ENCODE data around the gene CASP5.
"Not testable (repeated sequence)": the region's sequence is repeated elsewhere in the genome, so short reads cannot be mapped to it uniquely, and the experiment has no call there.

CASP5 gene

GRCh38 chr11:105023003-105023402, at the start of gene CASP5:
Gene CASP5, minus strand, starts transcription at chr11:105023168. Its CDS starts 32 bp downstream, at chr11:105023136.
- Histone ChIP-seq H3K4me3 (ENCODE audit: low read length) (no peak within 1 kb of the TSS), H3K27ac (ENCODE audit: low read depth, low read length) (no peak within 1 kb of the TSS), H3K4me1 (ENCODE audit: control insufficient read depth, insufficient read depth, low read length) (no peaks in the 10 kb centered on the region), H3K36me3 (ENCODE audit: control insufficient read depth, insufficient read depth, low read length) (no peaks in the 10 kb centered on the region), H3K27me3 (ENCODE audit: control insufficient read depth, insufficient read depth, low read length) (no peaks in the 10 kb centered on the region), H3K9ac (ENCODE audit: low read length) (no peak within 1 kb of the TSS)

DNA sequence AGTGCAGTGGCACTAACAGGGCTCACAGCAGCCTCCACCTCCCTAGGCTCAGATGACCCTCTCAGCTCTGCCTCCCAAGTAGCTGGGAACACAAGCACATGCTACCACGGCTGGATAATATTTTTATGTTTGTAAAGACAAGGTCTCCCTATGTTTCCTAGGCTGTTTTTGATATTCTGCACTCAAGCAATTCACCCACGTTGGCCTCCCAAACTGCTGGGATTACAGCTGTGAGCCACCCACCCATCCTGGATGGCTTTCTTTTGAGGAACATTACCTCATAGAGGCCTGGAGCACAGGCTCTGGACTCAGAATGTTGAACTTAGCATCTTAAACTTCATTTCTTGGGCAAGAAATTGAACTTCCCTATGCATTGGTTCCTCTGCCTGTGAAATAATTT, 49.1 kb upstream of the CASP5 start:
- H3K27ac ChIP-seq (ENCODE audit: low read depth, low read length); H3K9ac ChIP-seq (ENCODE audit: low read length); H3K27me3 ChIP-seq (ENCODE audit: control insufficient read depth, insufficient read depth, low read length): not testable (repeated sequence)

DNA sequence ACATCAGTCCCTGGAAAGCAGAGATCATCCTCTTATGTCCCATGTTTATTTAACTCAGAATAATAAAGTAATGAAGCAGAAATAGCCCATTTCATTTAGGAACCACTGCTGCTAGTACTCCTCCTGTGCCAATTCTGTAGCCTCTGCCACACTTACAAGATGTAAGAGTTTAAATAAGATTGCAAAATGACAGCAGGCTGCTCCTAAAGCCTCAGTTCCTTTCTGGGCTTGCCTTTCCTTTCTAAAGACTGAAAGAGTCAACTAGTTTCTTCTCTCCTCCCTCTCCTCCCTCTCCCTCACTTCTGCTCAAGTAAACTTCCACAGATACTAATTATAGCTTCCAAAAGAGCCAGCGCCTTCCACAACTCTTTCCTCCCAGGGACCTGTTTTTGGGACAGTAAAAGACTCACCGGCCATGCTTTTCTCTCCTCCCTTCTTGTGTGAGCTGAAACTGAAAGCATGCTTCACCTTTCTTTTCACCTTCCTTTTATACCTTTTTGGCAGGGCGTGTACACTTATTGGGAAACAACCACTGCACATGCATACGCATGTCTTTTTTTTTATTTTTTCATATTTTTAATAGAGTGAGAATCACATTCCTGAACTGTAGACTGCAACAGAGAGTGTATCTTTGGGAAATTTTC, 48.2 kb upstream of the CASP5 start:
- no peak overlapping the region for H3K4me3 ChIP-seq (ENCODE audit: low read length)
- no peaks in the 10 kb centered on the region for H3K4me1 ChIP-seq (ENCODE audit: control insufficient read depth, insufficient read depth, low read length)

More for the DNA sequence above, 49.1 kb upstream of the CASP5 start:
- not testable (repeated sequence) for H3K36me3 ChIP-seq (ENCODE audit: control insufficient read depth, insufficient read depth, low read length); H3K4me1 ChIP-seq (ENCODE audit: control insufficient read depth, insufficient read depth, low read length); H3K4me3 ChIP-seq (ENCODE audit: low read length)

DNA sequence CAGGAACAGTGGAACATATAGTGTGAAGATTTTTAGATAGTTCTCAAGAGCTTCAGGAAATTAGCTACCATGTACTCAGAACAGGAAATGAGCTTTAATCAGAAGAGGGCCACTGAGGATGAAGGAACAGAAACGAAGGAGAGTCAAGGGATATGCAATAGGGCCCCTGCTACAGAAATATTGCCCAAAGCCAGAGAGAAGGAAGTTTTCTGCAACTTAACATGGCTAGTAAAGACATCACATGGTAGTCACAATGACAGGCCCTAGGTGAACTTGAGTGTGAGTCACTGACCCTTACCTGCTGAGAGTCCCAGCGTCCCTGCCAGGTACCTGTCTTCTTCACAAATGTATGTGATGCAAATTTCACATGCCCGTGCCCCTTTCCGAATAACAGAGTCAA, 47.3 kb upstream of the CASP5 start:
- H3K27me3 ChIP-seq (ENCODE audit: control insufficient read depth, insufficient read depth, low read length): no peaks in the 10 kb centered on the region
- H3K4me3 ChIP-seq (ENCODE audit: low read length): no peak overlapping the region
- H3K27ac ChIP-seq (ENCODE audit: low read depth, low read length): no peak overlapping the region
- H3K9ac ChIP-seq (ENCODE audit: low read length): no peak overlapping the region
- H3K4me1 ChIP-seq (ENCODE audit: control insufficient read depth, insufficient read depth, low read length): no peaks in the 10 kb centered on the region
- no peaks in the 10 kb centered on the region for H3K36me3 ChIP-seq (ENCODE audit: control insufficient read depth, insufficient read depth, low read length)

More for the DNA sequence above, 48.2 kb upstream of the CASP5 start:
- no peaks in the 10 kb centered on the region for H3K27me3 ChIP-seq (ENCODE audit: control insufficient read depth, insufficient read depth, low read length)
- H3K9ac ChIP-seq (ENCODE audit: low read length): no peak overlapping the region
- H3K27ac ChIP-seq (ENCODE audit: low read depth, low read length): no peak overlapping the region
- H3K36me3 ChIP-seq (ENCODE audit: control insufficient read depth, insufficient read depth, low read length): no peaks in the 10 kb centered on the region

DNA sequence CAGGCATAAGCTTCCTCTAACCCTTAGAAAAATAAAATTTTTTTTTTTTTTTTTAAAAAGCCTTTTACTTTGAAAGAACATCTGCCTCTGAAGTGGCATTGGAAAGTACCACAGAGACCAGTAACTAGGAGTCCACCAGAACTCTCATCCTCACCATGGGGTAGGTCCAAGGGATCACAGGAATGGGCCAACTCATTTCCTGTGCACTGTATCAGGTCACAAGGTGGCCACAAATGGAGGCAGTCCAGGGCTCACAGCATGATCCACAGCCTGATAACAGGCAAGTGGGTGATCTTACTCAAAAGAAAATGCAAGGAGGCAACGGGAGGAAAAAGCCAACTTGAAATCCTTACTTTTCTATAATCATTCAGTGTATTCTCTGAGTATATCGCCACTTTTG, 46.8 kb upstream of the CASP5 start:
- H3K27me3 ChIP-seq (ENCODE audit: control insufficient read depth, insufficient read depth, low read length); H3K27ac ChIP-seq (ENCODE audit: low read depth, low read length); H3K4me1 ChIP-seq (ENCODE audit: control insufficient read depth, insufficient read depth, low read length); H3K9ac ChIP-seq (ENCODE audit: low read length); H3K36me3 ChIP-seq (ENCODE audit: control insufficient read depth, insufficient read depth, low read length); H3K4me3 ChIP-seq (ENCODE audit: low read length): not testable (repeated sequence)

DNA sequence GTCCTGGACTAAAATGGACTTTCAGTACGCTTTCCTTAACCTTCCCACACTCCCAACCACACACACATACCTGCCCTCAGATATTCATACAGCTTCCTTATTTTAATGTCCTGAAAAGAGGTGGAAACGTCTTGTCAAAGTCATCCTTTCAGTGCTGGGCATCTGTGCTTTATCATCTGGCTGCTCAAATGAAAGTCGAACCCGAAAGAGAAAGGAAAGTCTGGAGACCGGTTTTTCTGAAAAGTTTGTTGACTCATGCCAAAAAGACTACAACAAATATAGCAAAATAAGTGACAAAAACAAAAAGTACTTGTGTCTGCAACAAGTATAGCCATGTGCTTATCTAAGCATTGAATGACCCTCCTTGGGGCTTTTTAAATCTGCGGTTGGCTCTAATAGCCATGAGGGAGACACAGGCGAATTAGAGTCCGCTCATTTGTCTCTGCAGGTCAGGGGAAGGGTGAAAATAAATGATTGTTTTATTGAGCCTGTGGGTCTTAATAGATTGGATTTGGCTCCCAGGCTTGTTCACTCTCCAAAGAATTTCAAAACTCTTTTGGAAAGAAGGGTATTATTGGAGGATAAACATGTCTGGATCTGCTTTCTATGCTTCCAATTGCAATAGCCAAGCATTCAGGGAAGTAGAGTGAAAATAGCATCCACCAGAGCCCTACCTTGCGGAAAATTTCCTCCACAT, 40.4 kb upstream of the CASP5 start:
- H3K27ac ChIP-seq (ENCODE audit: low read depth, low read length); H3K4me3 ChIP-seq (ENCODE audit: low read length); H3K27me3 ChIP-seq (ENCODE audit: control insufficient read depth, insufficient read depth, low read length); H3K4me1 ChIP-seq (ENCODE audit: control insufficient read depth, insufficient read depth, low read length); H3K9ac ChIP-seq (ENCODE audit: low read length); H3K36me3 ChIP-seq (ENCODE audit: control insufficient read depth, insufficient read depth, low read length): not testable (repeated sequence)

DNA sequence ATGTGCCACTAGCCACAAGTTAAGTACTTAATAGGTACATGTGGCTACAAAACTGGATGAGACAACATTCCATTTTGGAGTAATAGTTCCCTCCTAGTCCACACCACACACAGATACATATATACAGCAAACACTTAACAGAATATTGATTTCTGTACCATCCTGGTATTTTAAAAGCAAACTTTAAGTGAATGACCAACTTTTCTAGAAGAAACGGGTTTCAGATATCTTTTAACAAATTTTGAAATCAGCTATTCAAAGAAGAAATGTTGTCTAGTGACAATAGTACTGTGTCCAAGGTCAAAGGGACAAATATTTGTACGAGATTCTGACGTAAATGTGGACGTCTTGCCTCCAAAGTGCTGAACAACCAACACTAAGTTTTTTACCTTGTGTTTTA, 34.5 kb upstream of the CASP5 start:
- Histone ChIP-seq H3K36me3 (ENCODE audit: control insufficient read depth, insufficient read depth, low read length) (no peaks in the 10 kb centered on the region), H3K27ac (ENCODE audit: low read depth, low read length) (no peak overlapping the region), H3K4me1 (ENCODE audit: control insufficient read depth, insufficient read depth, low read length) (no peaks in the 10 kb centered on the region), H3K4me3 (ENCODE audit: low read length) (no peak overlapping the region), H3K9ac (ENCODE audit: low read length) (no peak overlapping the region), H3K27me3 (ENCODE audit: control insufficient read depth, insufficient read depth, low read length) (no peaks in the 10 kb centered on the region)

GRCh38 chr11:105056446-105056845, 33.5 kb upstream of the CASP5 start:
- Histone ChIP-seq H3K36me3 (ENCODE audit: control insufficient read depth, insufficient read depth, low read length) (no peaks in the 10 kb centered on the region), H3K9ac (ENCODE audit: low read length) (no peak overlapping the region), H3K27me3 (ENCODE audit: control insufficient read depth, insufficient read depth, low read length) (no peaks in the 10 kb centered on the region), H3K4me3 (ENCODE audit: low read length) (no peak overlapping the region), H3K4me1 (ENCODE audit: control insufficient read depth, insufficient read depth, low read length) (no peaks in the 10 kb centered on the region), H3K27ac (ENCODE audit: low read depth, low read length) (no peak overlapping the region)

DNA sequence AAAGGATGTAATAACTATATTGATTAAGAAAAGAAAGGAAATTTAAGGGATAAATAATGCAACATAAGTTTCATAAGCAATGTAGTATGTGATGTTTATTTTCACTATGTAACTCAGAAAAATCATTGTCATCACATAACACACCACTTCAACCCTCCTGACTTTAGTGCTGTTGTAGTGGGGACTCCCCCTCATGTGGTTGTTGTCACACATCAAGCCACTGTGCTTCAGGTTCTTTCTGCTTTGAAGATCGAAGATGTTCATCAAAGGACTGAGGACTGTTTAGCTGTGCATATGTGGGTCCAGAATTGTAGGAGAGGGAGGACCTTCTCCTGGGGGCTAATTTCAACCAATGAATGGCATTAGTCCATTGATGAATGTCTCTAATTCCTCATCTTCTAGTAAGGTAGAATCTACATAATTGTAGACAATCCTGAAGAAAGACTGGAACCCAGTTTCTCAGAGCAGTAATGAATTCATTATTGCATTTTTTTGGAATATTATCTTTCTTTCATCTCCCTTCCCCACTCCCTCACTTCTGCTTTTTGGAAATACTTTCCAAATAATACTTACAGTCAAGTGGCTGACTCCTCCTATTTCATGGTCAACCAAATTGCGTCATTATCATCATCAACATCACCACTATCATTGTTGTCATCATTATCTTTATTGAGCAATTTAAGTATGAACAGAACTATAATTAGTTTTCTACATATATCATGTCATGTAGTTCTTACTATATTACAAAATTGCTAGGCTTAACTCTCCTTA, 31.9 kb upstream of the CASP5 start:
- Histone ChIP-seq H3K4me1 (ENCODE audit: control insufficient read depth, insufficient read depth, low read length) (no peaks in the 10 kb centered on the region), H3K4me3 (ENCODE audit: low read length) (no peak overlapping the region), H3K9ac (ENCODE audit: low read length) (no peak overlapping the region), H3K36me3 (ENCODE audit: control insufficient read depth, insufficient read depth, low read length) (no peaks in the 10 kb centered on the region), H3K27ac (ENCODE audit: low read depth, low read length) (no peak overlapping the region), H3K27me3 (ENCODE audit: control insufficient read depth, insufficient read depth, low read length) (no peaks in the 10 kb centered on the region)

DNA sequence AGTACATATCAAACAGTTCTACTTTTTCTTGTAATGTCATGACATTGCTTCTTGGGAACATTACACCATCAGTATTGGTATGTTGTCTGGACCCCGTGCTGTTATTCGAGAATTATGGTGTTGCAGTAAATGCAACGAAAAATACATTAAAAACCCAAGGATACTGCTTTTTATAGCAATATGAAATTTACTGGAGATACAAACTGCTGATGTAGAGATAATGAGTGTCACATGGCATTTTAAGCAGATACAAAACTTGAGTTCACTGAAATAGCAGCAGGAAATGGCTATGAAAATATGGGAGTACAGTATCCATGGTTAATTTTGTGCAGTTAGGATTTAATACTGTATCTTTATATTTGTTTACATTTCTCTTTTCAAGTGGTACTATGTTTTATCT, 29.5 kb upstream of the CASP5 start:
- H3K27ac ChIP-seq (ENCODE audit: low read depth, low read length): no peak overlapping the region
- H3K4me1 ChIP-seq (ENCODE audit: control insufficient read depth, insufficient read depth, low read length): no peaks in the 10 kb centered on the region
- no peak overlapping the region for H3K9ac ChIP-seq (ENCODE audit: low read length)
- H3K4me3 ChIP-seq (ENCODE audit: low read length): no peak overlapping the region
- no peaks in the 10 kb centered on the region for H3K27me3 ChIP-seq (ENCODE audit: control insufficient read depth, insufficient read depth, low read length)
- H3K36me3 ChIP-seq (ENCODE audit: control insufficient read depth, insufficient read depth, low read length): no peaks in the 10 kb centered on the region

- Histone ChIP-seq H3K9ac (ENCODE audit: low read length) (no peak overlapping the region), H3K27me3 (ENCODE audit: control insufficient read depth, insufficient read depth, low read length) (no peaks in the 10 kb centered on the region)
These were observed 28.6 kb upstream of the CASP5 start for GRCh38 chr11:105051559-105051958.

DNA sequence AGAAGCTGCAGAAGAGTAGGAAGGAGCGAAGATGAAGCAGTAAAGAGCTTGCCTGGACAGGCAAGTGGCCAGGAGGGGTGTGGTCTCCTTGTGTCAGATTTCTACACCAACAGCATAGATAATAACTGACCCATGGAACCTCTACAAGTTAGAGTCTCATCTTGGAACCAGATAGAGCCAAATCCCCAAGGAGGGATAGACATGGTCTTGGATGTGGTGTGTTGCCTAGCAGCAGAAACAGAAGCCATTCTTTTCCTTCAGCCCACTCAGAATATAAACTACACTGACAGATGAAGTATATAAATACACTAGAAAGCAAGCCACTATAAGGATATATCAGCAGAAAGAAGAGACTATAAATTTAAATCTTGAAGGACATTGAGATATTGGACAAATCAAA, 26.5 kb upstream of the CASP5 start:
- Histone ChIP-seq H3K36me3 (ENCODE audit: control insufficient read depth, insufficient read depth, low read length) (no peaks in the 10 kb centered on the region), H3K27ac (ENCODE audit: low read depth, low read length) (no peak overlapping the region), H3K9ac (ENCODE audit: low read length) (no peak overlapping the region), H3K4me1 (ENCODE audit: control insufficient read depth, insufficient read depth, low read length) (peaks cover 5% of the 10 kb centered on the region), H3K27me3 (ENCODE audit: control insufficient read depth, insufficient read depth, low read length) (no peaks in the 10 kb centered on the region), H3K4me3 (ENCODE audit: low read length) (no peak overlapping the region)

More at GRCh38 chr11:105051559-105051958, 28.6 kb upstream of the CASP5 start:
- Histone ChIP-seq H3K36me3 (ENCODE audit: control insufficient read depth, insufficient read depth, low read length) (no peaks in the 10 kb centered on the region), H3K4me1 (ENCODE audit: control insufficient read depth, insufficient read depth, low read length) (peaks cover 5% of the 10 kb centered on the region), H3K4me3 (ENCODE audit: low read length) (no peak overlapping the region), H3K27ac (ENCODE audit: low read depth, low read length) (no peak overlapping the region)
